Retinal pigment epithelial cell (primary cell): ENCODE measurements around the gene STYX.
"Not testable (repeated sequence)": the region's sequence is repeated elsewhere in the genome, so short reads cannot be mapped to it uniquely, and the experiment has no call there.

Source experiments
- DNase-seq: peaks from one replicate; pipeline ENCODE4 v3.0.0-alpha.2; 2010; ENCODE audit warnings: low read depth
- H3K4me3 ChIP-seq: 2 replicates; pipeline ENCODE4 v1.5.1; 2011; ENCODE audit warnings: mild to moderate bottlenecking, low read length, control low read depth, moderate library complexity
- TF ChIP-seq, protein P1 (sequence below): conservative IDR thresholded peaks from 2 replicates; pipeline ENCODE4 v1.5.1; 2011; ENCODE audit warnings: low read depth, low read length, control low read depth, inconsistent platforms

STYX gene

DNA sequence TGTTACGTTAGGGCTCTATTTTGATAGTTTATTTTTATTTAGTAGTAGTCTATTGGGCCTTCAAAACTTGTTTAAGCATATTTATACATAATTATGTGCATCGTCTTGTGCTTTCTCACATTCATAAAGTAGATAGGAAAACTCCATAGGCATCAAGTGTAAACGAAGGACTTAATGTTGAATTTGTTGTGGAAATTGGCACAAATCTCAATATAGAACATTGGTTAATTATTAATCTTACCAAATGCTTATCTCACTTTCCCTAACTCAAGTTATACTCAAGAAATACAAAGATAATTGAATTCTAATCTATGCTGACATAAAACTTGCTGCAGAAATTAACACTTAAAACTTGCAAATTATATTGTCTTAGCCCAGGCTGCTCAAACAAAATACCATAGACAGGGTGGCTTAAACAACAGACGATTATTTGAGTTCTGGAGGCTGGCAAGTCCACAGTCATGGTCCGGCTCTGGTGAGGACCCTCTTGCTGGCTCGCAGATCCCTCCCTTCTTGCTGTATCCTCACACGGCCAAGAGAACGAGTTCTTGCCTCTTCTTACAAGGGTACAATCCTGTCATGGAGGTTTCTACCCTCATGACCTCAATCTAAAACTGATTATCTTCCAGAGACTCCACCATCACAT is 18.8 kb downstream of the STYX start:
- TF ChIP-seq, protein P1, sequence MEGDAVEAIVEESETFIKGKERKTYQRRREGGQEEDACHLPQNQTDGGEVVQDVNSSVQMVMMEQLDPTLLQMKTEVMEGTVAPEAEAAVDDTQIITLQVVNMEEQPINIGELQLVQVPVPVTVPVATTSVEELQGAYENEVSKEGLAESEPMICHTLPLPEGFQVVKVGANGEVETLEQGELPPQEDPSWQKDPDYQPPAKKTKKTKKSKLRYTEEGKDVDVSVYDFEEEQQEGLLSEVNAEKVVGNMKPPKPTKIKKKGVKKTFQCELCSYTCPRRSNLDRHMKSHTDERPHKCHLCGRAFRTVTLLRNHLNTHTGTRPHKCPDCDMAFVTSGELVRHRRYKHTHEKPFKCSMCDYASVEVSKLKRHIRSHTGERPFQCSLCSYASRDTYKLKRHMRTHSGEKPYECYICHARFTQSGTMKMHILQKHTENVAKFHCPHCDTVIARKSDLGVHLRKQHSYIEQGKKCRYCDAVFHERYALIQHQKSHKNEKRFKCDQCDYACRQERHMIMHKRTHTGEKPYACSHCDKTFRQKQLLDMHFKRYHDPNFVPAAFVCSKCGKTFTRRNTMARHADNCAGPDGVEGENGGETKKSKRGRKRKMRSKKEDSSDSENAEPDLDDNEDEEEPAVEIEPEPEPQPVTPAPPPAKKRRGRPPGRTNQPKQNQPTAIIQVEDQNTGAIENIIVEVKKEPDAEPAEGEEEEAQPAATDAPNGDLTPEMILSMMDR: no peak
- DNase-seq: no peak
- no peak overlapping the region for H3K4me3 ChIP-seq

DNA sequence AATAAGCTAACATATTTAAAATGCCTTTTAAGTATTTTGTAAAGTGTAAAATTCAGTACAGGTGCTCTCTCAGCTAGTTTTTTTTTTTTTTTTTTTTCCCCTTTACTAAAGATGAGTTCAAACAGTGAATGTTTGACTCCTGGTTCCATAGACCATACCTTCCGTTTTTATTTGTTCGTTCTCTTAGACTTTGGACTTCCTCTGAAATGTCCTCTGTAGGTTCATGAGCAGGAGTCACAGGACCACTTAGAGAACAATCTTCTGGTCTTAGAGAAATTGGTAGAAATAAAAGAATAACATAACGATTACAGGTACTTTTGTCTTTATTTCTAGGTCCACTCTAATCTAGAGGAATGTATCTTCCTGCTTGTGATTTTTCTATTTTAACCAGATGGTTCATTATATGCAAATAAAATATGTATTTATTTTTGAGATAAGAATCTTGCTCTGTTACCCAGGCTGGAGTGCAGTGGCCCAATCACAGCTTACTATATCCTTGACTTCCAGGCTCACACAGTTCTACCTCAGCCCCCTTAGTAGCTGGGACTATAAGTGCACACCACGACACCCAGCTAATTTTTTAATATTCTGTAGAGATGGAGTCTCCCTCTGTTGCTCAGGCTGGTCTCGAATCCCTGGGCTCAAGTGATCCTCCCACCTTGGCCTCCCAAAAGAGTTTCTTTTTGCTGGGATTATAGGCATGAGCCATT is 25.8 kb downstream of the STYX start:
- no peak overlapping the region for H3K4me3 ChIP-seq
- no peak for DNase-seq
- TF ChIP-seq, protein P1: no peak

DNA sequence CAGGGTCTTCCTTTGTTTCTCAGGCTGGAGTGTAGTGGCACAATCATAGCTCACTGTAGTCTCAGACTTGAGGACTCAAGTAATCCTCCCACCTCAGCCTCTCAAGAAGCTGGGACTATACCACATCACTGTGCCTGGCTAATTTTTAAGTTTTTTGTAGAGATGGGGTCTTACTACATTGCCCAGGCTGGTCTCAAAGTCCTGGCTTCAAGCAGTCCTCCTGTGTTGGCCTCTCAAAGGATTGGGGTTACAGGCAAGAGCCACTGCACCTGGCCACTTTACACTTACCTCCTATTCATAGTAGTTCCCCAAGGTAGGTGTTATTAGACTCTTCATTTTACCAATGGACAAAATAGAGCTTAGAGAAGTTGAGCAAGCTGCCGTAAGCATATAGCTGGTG is 29.2 kb downstream of the STYX start:
- no peak for DNase-seq
- no peak overlapping the region for H3K4me3 ChIP-seq
- TF ChIP-seq, protein P1: no peak

DNA sequence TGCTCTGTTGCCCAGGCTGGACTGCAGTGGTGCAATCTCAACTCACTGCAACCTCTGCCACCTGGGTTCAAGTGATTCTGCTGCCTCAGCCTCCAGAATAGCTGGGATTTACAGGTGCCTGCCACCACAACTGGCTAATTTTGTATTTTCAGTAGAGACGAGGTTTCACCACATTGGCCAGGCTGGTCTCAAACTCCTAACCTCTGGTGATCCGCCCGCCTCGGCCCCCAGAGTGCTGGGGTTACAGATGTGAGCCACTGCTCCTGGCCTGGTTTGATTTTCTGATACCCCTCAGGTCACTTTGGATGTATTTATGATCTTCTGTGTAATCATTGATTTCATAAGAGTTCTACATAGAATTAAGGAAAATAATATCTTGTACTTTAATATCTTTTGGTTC is 33.0 kb downstream of the STYX start:
- H3K4me3 ChIP-seq, DNase-seq: not testable (repeated sequence)

DNA sequence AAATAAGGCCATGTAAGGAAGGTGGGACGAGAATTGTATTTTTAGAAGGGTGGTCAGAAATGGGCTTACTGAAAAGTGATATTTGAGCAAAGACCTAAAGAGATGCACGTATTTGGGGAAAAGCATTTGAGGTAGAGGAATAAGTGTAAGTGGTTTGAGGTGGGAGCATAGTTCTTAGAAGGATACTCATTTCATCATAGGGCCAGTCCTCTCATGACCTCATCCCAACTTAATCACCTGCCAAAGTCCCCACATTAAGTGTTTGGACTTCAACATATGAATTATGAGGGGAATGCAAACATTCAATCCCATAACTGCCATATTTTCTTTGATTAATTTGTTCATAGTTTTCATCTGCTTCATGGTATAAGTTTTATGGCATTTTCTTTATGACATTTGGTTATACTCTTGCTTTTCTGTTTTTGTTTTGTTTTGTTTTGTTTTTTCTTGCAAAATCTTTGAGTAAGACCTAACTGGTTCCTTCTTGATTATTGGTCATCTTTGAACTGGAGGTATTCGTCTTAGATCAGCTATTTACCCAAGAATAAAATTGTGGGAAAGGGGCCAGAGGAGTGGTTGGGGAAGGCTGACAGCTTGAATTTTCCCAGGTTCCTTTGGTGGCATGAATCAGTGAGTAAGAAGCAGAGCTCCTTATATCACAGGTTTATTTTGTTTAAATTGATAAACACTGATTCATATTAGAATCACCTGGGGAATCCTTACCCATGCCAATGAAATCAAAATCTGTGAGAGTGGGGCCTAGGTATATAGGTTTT is 37.3 kb downstream of the STYX start:
- TF ChIP-seq, protein P1: no peak
- no peak for DNase-seq
- H3K4me3 ChIP-seq: no peak overlapping the region

DNA sequence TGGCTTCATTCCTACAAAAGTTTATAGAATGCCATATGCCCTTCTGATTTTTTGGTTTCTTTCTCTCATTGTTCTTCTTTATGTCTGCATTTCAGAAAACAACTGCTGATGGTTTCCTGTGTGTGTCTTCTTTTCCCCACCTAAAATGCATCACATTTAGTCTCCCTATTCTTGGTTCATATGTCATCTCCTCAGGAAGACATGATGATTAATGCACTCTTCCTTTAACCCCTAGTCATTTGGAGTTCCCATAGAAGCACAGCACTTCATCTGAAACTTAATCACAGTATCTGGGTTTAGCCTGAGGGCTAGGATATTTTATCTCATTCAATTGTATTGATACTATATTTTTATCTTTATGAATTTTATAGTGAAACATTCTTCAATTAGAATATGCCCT is 39.9 kb downstream of the STYX start:
- H3K4me3 ChIP-seq: no peak overlapping the region
- TF ChIP-seq, protein P1: no peak
- DNase-seq: no peak

DNA sequence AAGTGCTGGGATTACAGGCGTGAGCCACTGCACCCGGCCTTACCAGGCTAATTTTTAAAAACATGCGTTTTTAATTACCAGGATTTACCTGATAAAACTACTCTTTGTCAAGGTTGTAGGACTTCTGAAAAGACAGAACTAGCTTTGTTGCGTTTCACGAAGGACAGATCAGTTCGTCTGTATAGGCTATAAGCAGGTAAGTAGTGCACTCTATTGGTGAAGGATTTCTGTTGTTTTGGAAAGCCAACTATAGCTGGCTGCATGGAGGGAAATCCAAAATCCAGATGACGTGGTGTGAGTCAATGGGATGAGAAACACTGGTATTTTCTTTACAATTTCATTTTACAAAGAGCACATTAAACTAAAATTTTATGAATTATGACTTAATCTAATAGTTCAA is 46.9 kb downstream of the STYX start:
- DNase-seq: no peak
- H3K4me3 ChIP-seq: no peak overlapping the region
- TF ChIP-seq, protein P1: no peak
